CD8-positive, alpha-beta memory T cell (primary cell): ENCODE results near the gene ACCS. TPM values are rescaled to one million over a fixed set of nuclear protein-coding genes. Genes with fewer than 3 reads are reported as not detected.

Experiments
- CTCF ChIA-PET: fragments of 350-600 bp; sonication (Branson Sonifier 250); formaldehyde crosslinking; loops from one replicate; lab custom pipeline; 2021; ENCODE audit warnings: antibody characterized with exemption; lab: Charles Lee
- POLR2A ChIA-PET: fragments of 350-600 bp; sonication (Branson Sonifier 250); formaldehyde crosslinking; loops from one replicate; lab custom pipeline; 2021; ENCODE audit warnings: antibody characterized with exemption; lab: Charles Lee
- DNase-seq, 5 donors: peaks; one replicate each; pipeline versions ENCODE4 v3.0.0 to v3.0.0-alpha.2; 2020 to 2022; ENCODE audit warnings: mixed read lengths in 1 of 5
- H3K27ac ChIP-seq: one replicate; pipeline ENCODE4 v1.7.0; 2013; ENCODE audit warnings: low read depth, mild to moderate bottlenecking, low read length, moderate library complexity
- H3K27me3 ChIP-seq: 2 replicates; pipeline ENCODE4 v1.7.0; 2013; ENCODE audit warnings: low read length, mild to moderate bottlenecking; ENCODE audit not compliant: insufficient read depth, poor library complexity, severe bottlenecking
- H3K36me3 ChIP-seq: 2 replicates; pipeline ENCODE4 v1.7.0; 2013; ENCODE audit warnings: mild to moderate bottlenecking, low read length, moderate library complexity; ENCODE audit not compliant: insufficient read depth
- H3K4me1 ChIP-seq: 2 replicates; pipeline ENCODE4 v1.7.0; 2013; ENCODE audit warnings: mild to moderate bottlenecking, low read length, moderate library complexity; ENCODE audit not compliant: insufficient read depth
- H3K4me3 ChIP-seq: 2 replicates; pipeline ENCODE4 v1.7.0; 2013; ENCODE audit warnings: mild to moderate bottlenecking, low read length
- H3K9me3 ChIP-seq: 2 replicates; pipeline ENCODE4 v1.7.0; 2013; ENCODE audit warnings: mild to moderate bottlenecking, low read length
- H3K27ac Mint-ChIP-seq, 8 donors: one replicate each; pipeline ENCODE4 v1.8.0; 2020 to 2021; ENCODE audit warnings: mixed read lengths in 8 of 8, mild to moderate bottlenecking in 6 of 8, inconsistent platforms in 3 of 8, moderate library complexity in 3 of 8
- H3K27me3 Mint-ChIP-seq, 2 donors: one replicate each; pipeline ENCODE4 v1.8.0; 2020 to 2021; ENCODE audit warnings: mixed read lengths in 2 of 2, mild to moderate bottlenecking in 1 of 2, moderate library complexity in 1 of 2
- H3K36me3 Mint-ChIP-seq, 3 donors: one replicate each; pipeline ENCODE4 v1.8.0; 2020 to 2021; ENCODE audit warnings: mixed read lengths in 3 of 3, inconsistent platforms in 1 of 3, mild to moderate bottlenecking in 1 of 3
- H3K4me1 Mint-ChIP-seq, 3 donors: one replicate each; pipeline ENCODE4 v1.8.0; 2020 to 2021; ENCODE audit warnings: mixed read lengths in 3 of 3, inconsistent platforms in 1 of 3, mild to moderate bottlenecking in 1 of 3
- H3K4me3 Mint-ChIP-seq, 7 donors: one replicate each; pipeline ENCODE4 v1.8.0; 2020 to 2021; ENCODE audit warnings: mixed read lengths in 7 of 7, mild to moderate bottlenecking in 6 of 7, moderate library complexity in 4 of 7, inconsistent platforms in 2 of 7
- H3K9me3 Mint-ChIP-seq, 5 donors: one replicate each; pipeline ENCODE4 v1.8.0; 2020 to 2022; ENCODE audit warnings: mixed read lengths in 5 of 5, mild to moderate bottlenecking in 3 of 5, moderate library complexity in 2 of 5, inconsistent platforms in 1 of 5
- polyA plus RNA-seq: library from polyadenylated mRNA; unstranded; fragments of 300-500 nt; fragmentation: Illumina TruSeq; gene quantifications from one replicate; pipeline ENCODE4 v1.2.3, GENCODE V29; 2021
- total RNA-seq, 2 experiments: library from RNA; stranded (reverse); gene quantifications; one replicate each; pipeline ENCODE4 v1.2.3, GENCODE V29; 2021

ACCS gene
- 1 to 10 TPM; 2.7 to 3.3 TPM for total RNA-seq
- 0.60 TPM for polyA plus RNA-seq

GRCh38 chr11:44065841-44066731 is at the start of gene ACCS:
ACCS (plus strand) TSS chr11:44066270; CDS start chr11:44067628, 1,358 bp downstream.
- Histone ChIP-seq H3K36me3 (no peaks in the 10 kb centered on the region), H3K9me3 (no peaks in the 10 kb centered on the region), H3K4me3 (peak within 1 kb of the TSS; percentile 87), H3K27ac (peak within 1 kb of the TSS; percentile 79), H3K27me3 (no peaks in the 10 kb centered on the region), H3K4me1 (peaks cover 15% of the 10 kb centered on the region)
- H3K27ac Mint-ChIP-seq, result peak within 1 kb of the TSS; percentile 80 to 96 (median 92)
- H3K4me1 Mint-ChIP-seq, result peaks cover 22 to 31% (median 31%) of the 10 kb centered on the region in 3 donors
- POLR2A ChIA-PET, result interaction anchor here (0.7 to 1.0 kb wide), 2 partner anchors 8 to 29 kb away, joined by 3 to 7 read pairs; partner anchors contain the start of gene EXT2
- H3K4me3 Mint-ChIP-seq, result peak within 1 kb of the TSS; percentile 90 to 97 (median 94)
- H3K36me3 Mint-ChIP-seq, result peaks cover 0 to 4% (median 3%) of the 10 kb centered on the region in 3 donors
- peak; percentile 84 to 93 (median 89) for DNase-seq
- CTCF ChIA-PET, result interaction anchor here (0.6 to 3.4 kb wide), 11 partner anchors 8 to 144 kb away, joined by 3 to 27 read pairs (median 3); partner anchors contain the start of gene EXT2
- no peaks in the 10 kb centered on the region for H3K9me3 Mint-ChIP-seq
- no peaks in the 10 kb centered on the region for H3K27me3 Mint-ChIP-seq

- H3K27ac ChIP-seq, result no peak overlapping the region
- no peaks in the 10 kb centered on the region for H3K36me3 ChIP-seq
- Mint-ChIP-seq H3K27ac (no peak overlapping the region), H3K4me1 (no peaks in the 10 kb centered on the region), H3K9me3 (peaks cover 0 to 5% (median 0%) of the 10 kb centered on the region in 5 donors), H3K4me3 (no peak overlapping the region), H3K27me3 (peaks cover under 1 to 3% of the 10 kb centered on the region in 2 donors), H3K36me3 (no peaks in the 10 kb centered on the region)
- H3K27me3 ChIP-seq, result no peaks in the 10 kb centered on the region
- no peaks in the 10 kb centered on the region for H3K9me3 ChIP-seq
- CTCF ChIA-PET, result no interaction called here
- no peak for DNase-seq
- H3K4me1 ChIP-seq, result no peaks in the 10 kb centered on the region
- H3K4me3 ChIP-seq, result no peak overlapping the region
- POLR2A ChIA-PET, result no interaction called here
Observed at GRCh38 chr11:44016546-44017442, 49.3 kb upstream of the ACCS start.

- POLR2A ChIA-PET, result no interaction called here
- CTCF ChIA-PET, result no interaction called here
- Mint-ChIP-seq H3K27ac (no peak overlapping the region), H3K4me1 (no peaks in the 10 kb centered on the region), H3K27me3 (peaks cover 2 to 4% of the 10 kb centered on the region in 2 donors), H3K4me3 (no peak overlapping the region), H3K9me3 (peaks cover 0 to 7% (median 4%) of the 10 kb centered on the region in 5 donors), H3K36me3 (no peaks in the 10 kb centered on the region)
- Histone ChIP-seq H3K36me3 (no peaks in the 10 kb centered on the region), H3K27me3 (no peaks in the 10 kb centered on the region), H3K4me3 (no peak overlapping the region), H3K9me3 (no peaks in the 10 kb centered on the region), H3K27ac (no peak overlapping the region), H3K4me1 (no peaks in the 10 kb centered on the region)
- DNase-seq, result no peak
Observed at GRCh38 chr11:44017443-44018126, 48.5 kb upstream of the ACCS start.

GRCh38 chr11:44018127-44018521 is 47.9 kb upstream of the ACCS start:
- POLR2A ChIA-PET, result no interaction called here
- Histone ChIP-seq H3K27ac (no peak overlapping the region), H3K4me1 (no peaks in the 10 kb centered on the region), H3K4me3 (no peak overlapping the region), H3K27me3 (no peaks in the 10 kb centered on the region), H3K9me3 (no peaks in the 10 kb centered on the region), H3K36me3 (no peaks in the 10 kb centered on the region)
- no peaks in the 10 kb centered on the region for H3K4me1 Mint-ChIP-seq
- no peak for DNase-seq
- peaks cover 2 to 6% of the 10 kb centered on the region in 2 donors for H3K27me3 Mint-ChIP-seq
- H3K27ac Mint-ChIP-seq, result no peak overlapping the region
- CTCF ChIA-PET, result no interaction called here
- peaks cover 0 to 7% (median 5%) of the 10 kb centered on the region in 5 donors for H3K9me3 Mint-ChIP-seq
- H3K4me3 Mint-ChIP-seq, result no peak overlapping the region
- no peaks in the 10 kb centered on the region for H3K36me3 Mint-ChIP-seq

GRCh38 chr11:44018829-44019228 is 47.2 kb upstream of the ACCS start:
- DNase-seq, result no peak
- Histone ChIP-seq H3K4me1 (no peaks in the 10 kb centered on the region), H3K4me3 (no peak overlapping the region), H3K9me3 (no peaks in the 10 kb centered on the region), H3K36me3 (no peaks in the 10 kb centered on the region), H3K27ac (no peak overlapping the region), H3K27me3 (no peaks in the 10 kb centered on the region)
- Mint-ChIP-seq H3K9me3 (peaks cover 1 to 7% (median 5%) of the 10 kb centered on the region in 5 donors), H3K4me3 (no peak overlapping the region), H3K4me1 (no peaks in the 10 kb centered on the region), H3K36me3 (no peaks in the 10 kb centered on the region), H3K27me3 (peaks cover 2 to 13% of the 10 kb centered on the region in 2 donors), H3K27ac (no peak overlapping the region)
- ChIA-PET POLR2A (no interaction called here), CTCF (no interaction called here)

- no peak overlapping the region for H3K27ac Mint-ChIP-seq
- POLR2A ChIA-PET, result no interaction called here
- H3K27me3 Mint-ChIP-seq, result peaks cover 15 to 52% of the 10 kb centered on the region in 2 donors
- DNase-seq, result no peak
- peaks cover 0 to 5% (median 0%) of the 10 kb centered on the region in 3 donors for H3K36me3 Mint-ChIP-seq
- H3K27ac ChIP-seq, result no peak overlapping the region
- no peaks in the 10 kb centered on the region for H3K4me1 Mint-ChIP-seq
- H3K4me3 Mint-ChIP-seq, result no peak overlapping the region
- no peaks in the 10 kb centered on the region for H3K36me3 ChIP-seq
- peaks cover 7 to 19% (median 13%) of the 10 kb centered on the region in 5 donors for H3K9me3 Mint-ChIP-seq
- no peaks in the 10 kb centered on the region for H3K27me3 ChIP-seq
- CTCF ChIA-PET, result no interaction called here
- H3K4me1 ChIP-seq, result no peaks in the 10 kb centered on the region
- no peaks in the 10 kb centered on the region for H3K9me3 ChIP-seq
- H3K4me3 ChIP-seq, result no peak overlapping the region
Observed at GRCh38 chr11:44024977-44025376, 41.1 kb upstream of the ACCS start.

- Histone ChIP-seq H3K9me3 (no peaks in the 10 kb centered on the region), H3K27me3 (peaks cover under 1% of the 10 kb centered on the region), H3K4me1 (no peaks in the 10 kb centered on the region), H3K36me3 (no peaks in the 10 kb centered on the region), H3K27ac (no peak overlapping the region), H3K4me3 (no peak overlapping the region)
- DNase-seq, result no peak
- H3K4me3 Mint-ChIP-seq, result no peak overlapping the region
- H3K36me3 Mint-ChIP-seq, result peaks cover 0 to 8% (median 0%) of the 10 kb centered on the region in 3 donors
- H3K27ac Mint-ChIP-seq, result no peak overlapping the region
- H3K9me3 Mint-ChIP-seq, result peaks cover 7 to 19% (median 14%) of the 10 kb centered on the region in 5 donors
- H3K4me1 Mint-ChIP-seq, result no peaks in the 10 kb centered on the region
- ChIA-PET CTCF (no interaction called here), POLR2A (no interaction called here)
- peaks cover 15 to 56% of the 10 kb centered on the region in 2 donors for H3K27me3 Mint-ChIP-seq
Observed at GRCh38 chr11:44025727-44026126, 40.3 kb upstream of the ACCS start.
